Mammary epithelial cell (primary cell): ENCODE measurements around the gene RPS6KA3.

Experiments used
- EZH2 ChIP-seq: IDR thresholded peaks from 2 replicates; pipeline ENCODE4 v1.6.1; 2012; ENCODE audit warnings: low read length, inconsistent platforms, borderline replicate concordance
- TF ChIP-seq, protein P1 (sequence below), 2 donors: IDR thresholded peaks in 1 of 2; conservative IDR thresholded peaks in 1 of 2; 2 replicates each; pipeline ENCODE4 v1.5.1; 2011 to 2012; ENCODE audit warnings: inconsistent platforms in 2 of 2, low read length in 2 of 2, mild to moderate bottlenecking in 2 of 2, control low read depth in 1 of 2, low read depth in 1 of 2; ENCODE audit not compliant: insufficient read depth in 1 of 2; ENCODE audit errors: extremely low read depth in 1 of 2

DNA sequence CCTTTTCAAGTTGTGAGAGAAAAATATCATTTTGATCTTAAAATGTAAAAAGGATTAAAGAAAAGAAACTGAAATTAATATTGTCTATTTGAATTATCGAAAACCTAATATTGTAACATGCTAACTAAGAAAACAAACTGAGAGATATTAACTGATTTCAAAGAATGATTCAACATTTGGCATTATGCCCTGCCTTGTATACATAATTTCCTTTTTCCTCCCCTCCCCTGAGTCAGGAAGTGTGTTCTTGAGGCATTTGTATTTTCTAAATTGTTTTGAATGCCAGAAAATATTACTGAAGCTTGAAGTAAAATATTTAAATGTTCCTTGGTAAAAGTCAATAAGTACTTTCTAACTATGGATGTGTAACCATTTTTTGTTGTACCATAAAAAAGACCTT, 49.4 kb downstream of the RPS6KA3 start:
- TF ChIP-seq EZH2: no peak
- TF ChIP-seq, protein P1, sequence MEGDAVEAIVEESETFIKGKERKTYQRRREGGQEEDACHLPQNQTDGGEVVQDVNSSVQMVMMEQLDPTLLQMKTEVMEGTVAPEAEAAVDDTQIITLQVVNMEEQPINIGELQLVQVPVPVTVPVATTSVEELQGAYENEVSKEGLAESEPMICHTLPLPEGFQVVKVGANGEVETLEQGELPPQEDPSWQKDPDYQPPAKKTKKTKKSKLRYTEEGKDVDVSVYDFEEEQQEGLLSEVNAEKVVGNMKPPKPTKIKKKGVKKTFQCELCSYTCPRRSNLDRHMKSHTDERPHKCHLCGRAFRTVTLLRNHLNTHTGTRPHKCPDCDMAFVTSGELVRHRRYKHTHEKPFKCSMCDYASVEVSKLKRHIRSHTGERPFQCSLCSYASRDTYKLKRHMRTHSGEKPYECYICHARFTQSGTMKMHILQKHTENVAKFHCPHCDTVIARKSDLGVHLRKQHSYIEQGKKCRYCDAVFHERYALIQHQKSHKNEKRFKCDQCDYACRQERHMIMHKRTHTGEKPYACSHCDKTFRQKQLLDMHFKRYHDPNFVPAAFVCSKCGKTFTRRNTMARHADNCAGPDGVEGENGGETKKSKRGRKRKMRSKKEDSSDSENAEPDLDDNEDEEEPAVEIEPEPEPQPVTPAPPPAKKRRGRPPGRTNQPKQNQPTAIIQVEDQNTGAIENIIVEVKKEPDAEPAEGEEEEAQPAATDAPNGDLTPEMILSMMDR (conservative IDR thresholded peaks at IDR 0.05 in 1 of 2, IDR thresholded peaks at IDR 0.05 in 1 of 2; ENCODE audit: extremely low read depth in 1 of 2, insufficient read depth in 1 of 2, low read depth in 1 of 2, low read length in 2 of 2): no peak
